Raji (cell line): ENCODE data around the gene MAP3K3.

ENCODE experiments used
- POLR2A ChIP-seq: IDR thresholded peaks from 2 replicates; pipeline ENCODE4 v1.6.1; 2011; ENCODE audit warnings: low read depth, low read length, control low read depth; ENCODE audit not compliant: insufficient read depth

Gene MAP3K3

GRCh38 chr17:63658366-63658765, 36.1 kb downstream of the MAP3K3 start:
- no peak for TF ChIP-seq POLR2A

GRCh38 chr17:63659850-63660249, 37.6 kb downstream of the MAP3K3 start:
- TF ChIP-seq POLR2A, result no peak

GRCh38 chr17:63665527-63666214, 43.5 kb downstream of the MAP3K3 start:
- TF ChIP-seq POLR2A, result no peak

GRCh38 chr17:63672856-63673255, 50.6 kb downstream of the MAP3K3 start:
- no peak for TF ChIP-seq POLR2A

GRCh38 chr17:63675231-63675606, 53.0 kb downstream of the MAP3K3 start:
- no peak for TF ChIP-seq POLR2A

- TF ChIP-seq POLR2A, result no peak
These were observed 53.7 kb downstream of the MAP3K3 start for GRCh38 chr17:63675607-63676546.

GRCh38 chr17:63676584-63676983, 54.4 kb downstream of the MAP3K3 start:
- TF ChIP-seq POLR2A, result no peak

- no peak for TF ChIP-seq POLR2A
These were observed 57.0 kb downstream of the MAP3K3 start for GRCh38 chr17:63679214-63679613.

- TF ChIP-seq POLR2A, result no peak
These were observed 58.5 kb downstream of the MAP3K3 start for GRCh38 chr17:63680700-63681099.

- TF ChIP-seq POLR2A, result no peak
These were observed 59.3 kb downstream of the MAP3K3 start for GRCh38 chr17:63681530-63681929.

- TF ChIP-seq POLR2A, result no peak
These were observed 60.2 kb downstream of the MAP3K3 start for GRCh38 chr17:63682441-63682840.

- no peak for TF ChIP-seq POLR2A
These were observed 60.8 kb downstream of the MAP3K3 start for GRCh38 chr17:63682981-63683380.

- no peak for TF ChIP-seq POLR2A
These were observed 62.8 kb downstream of the MAP3K3 start for GRCh38 chr17:63685041-63685440.

GRCh38 chr17:63685578-63685977, 63.4 kb downstream of the MAP3K3 start:
- no peak for TF ChIP-seq POLR2A

- TF ChIP-seq POLR2A, result no peak
These were observed 64.0 kb downstream of the MAP3K3 start for GRCh38 chr17:63686138-63686685.

- no peak for TF ChIP-seq POLR2A
These were observed 66.3 kb downstream of the MAP3K3 start for GRCh38 chr17:63688396-63689020.

- TF ChIP-seq POLR2A, result no peak
These were observed 67.3 kb downstream of the MAP3K3 start for GRCh38 chr17:63689479-63689878.
